Activated gamma-delta T cell treated with Interleukin-2 at 50 U/mL for 16 hours (primary cell): ENCODE data around the gene TSPYL4.

Experiments used
- DNase-seq: peaks from one replicate; pipeline ENCODE4 v3.0.0-alpha.2; 2020

Gene TSPYL4

GRCh38 chr6:116268589-116269293 is 14.9 kb upstream of the TSPYL4 start:
- DNase-seq, result no peak

- DNase-seq, result no peak
Observed at GRCh38 chr6:116267836-116268588, 14.1 kb upstream of the TSPYL4 start.

- no peak for DNase-seq
Observed at GRCh38 chr6:116266803-116267202, 12.9 kb upstream of the TSPYL4 start.

DNA sequence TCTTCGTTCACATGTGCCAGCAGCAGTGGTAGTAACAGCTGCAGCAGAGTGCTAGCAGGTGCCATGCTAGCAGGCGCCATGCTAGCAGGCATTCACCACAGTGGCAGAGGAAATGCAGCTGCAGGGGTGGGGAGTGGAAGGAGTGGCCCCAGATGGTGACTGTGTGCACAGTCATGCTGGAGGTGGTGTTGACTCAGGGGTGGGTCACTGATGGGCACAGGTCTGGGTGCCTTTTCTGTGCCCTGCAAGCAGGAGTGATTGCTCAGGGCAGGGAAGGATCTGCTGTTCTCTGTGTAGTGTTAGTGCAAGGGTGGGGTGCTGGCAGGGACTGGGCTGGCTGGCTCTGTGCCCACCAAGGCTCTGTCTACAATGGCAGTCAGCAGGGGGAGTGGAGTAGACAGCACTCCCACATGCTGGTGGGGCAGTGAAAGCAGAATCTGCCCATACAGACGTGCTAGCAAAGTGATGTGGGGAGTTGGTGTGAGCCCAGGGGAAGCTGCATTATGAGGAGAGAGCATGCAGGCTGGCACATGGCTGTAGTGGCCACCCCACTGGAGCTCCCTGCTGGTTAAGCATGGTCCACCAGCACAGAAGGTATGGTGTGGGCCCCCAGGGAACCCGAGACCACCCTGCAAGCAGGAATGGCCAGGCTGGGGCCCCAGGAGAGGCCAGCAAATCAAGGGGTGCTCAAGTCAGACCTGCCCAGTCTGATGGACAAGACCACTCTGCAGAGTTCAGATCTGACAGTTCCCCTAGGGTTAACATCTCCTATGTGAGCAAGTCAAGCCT is 11.4 kb upstream of the TSPYL4 start:
- no peak for DNase-seq

DNA sequence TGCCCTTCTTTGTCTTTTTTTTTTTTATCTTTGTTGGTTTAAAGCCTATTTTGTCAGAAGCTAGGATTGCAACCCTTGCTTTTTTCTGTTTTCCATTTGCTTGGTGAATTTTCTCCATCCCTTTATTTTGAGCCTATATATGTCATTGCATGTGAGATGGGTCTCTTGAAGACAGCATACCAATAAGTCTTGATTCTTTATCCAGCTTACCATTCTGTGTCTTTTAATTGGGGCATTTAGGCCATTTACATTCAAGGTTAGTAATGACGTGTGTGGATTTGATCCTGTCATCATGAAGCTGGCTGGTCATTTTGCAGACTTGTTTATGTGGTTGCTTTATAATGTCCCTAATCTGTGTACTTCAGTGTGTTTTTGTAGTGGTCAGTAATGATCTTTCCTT is 9.5 kb upstream of the TSPYL4 start:
- DNase-seq, result no peak

- DNase-seq, result no peak
Observed at GRCh38 chr6:116258520-116258919, 4.6 kb upstream of the TSPYL4 start.

- no peak for DNase-seq
Observed at GRCh38 chr6:116256694-116257093, 2.8 kb upstream of the TSPYL4 start.

DNA sequence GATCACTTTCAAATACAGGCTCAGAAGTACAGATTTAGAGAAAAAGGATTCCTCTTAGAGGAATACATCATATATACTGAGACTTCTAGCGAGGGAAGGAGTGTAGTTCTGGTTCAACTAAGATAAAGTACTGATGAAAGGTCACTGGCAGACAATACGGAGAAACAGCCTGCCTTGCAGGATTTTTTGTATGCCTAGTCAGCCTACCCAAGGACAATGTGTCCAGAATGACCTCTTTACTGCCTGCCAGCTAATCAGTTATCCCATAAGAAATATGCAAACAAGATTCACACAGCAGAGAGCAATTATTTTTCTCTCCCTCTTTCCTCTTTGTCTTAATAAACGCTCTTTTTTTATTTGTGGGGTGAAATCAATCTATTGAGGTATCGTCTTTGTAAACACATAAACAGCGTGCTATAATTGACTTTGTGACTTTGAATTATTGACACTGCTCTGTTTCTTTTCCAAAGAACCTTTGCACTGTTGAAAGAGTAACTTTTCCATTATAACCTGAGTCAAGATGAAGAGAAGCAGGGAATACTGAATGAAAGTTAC is 1.4 kb upstream of the TSPYL4 start:
- DNase-seq, result no peak

DNA sequence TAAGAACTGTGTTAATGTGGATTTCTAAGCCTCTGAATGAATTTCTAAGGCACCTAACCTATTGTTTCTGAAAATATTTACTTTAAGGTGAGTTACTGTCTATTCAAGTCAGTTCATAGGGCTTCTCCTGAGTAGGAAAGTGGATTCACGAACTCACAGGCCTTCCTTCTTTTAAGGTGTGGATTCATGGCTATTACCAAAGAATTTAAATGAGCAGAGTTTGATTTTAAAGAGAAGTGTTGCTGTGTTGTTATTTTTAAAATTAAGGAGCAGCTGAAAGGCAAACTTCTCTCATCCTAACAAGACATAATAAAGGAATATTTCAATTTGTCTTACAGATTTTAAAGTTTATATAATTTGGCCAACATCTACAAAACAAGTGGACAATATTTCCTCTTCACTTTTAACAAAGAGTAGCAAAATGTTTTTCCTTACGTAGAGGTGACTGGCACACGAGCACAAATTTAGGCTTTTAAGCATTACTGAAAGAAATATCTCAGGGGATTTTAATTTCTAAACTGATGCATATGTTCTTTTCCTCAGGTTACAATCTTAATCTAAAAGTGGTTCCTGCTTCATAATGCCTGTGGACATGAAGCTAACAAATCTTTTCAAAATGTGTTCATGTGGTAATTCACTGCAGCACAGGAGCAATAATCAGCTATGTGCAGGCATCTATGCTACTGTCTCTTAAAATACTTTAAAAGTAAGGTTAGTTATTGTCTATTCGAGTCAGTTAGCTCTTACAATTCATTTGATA is 602 bp upstream of the TSPYL4 start:
- DNase-seq, result no peak

DNA sequence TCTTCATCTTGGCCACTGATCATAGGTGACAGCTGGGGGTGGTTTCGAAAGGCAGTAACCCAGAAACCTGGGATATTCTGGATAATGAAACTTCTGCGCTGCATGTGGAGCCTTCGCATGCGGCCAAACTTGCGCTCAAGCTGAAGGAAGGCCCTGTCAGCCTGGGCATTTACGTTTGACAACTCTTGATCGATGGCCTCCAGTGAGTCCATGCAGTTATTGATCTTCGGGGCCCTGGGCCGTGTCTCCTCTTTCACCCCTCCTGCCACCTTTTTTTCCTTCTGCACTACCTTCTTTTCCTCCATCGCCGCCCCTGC is 729 bp downstream of the TSPYL4 start:
- DNase-seq, result no peak

DNA sequence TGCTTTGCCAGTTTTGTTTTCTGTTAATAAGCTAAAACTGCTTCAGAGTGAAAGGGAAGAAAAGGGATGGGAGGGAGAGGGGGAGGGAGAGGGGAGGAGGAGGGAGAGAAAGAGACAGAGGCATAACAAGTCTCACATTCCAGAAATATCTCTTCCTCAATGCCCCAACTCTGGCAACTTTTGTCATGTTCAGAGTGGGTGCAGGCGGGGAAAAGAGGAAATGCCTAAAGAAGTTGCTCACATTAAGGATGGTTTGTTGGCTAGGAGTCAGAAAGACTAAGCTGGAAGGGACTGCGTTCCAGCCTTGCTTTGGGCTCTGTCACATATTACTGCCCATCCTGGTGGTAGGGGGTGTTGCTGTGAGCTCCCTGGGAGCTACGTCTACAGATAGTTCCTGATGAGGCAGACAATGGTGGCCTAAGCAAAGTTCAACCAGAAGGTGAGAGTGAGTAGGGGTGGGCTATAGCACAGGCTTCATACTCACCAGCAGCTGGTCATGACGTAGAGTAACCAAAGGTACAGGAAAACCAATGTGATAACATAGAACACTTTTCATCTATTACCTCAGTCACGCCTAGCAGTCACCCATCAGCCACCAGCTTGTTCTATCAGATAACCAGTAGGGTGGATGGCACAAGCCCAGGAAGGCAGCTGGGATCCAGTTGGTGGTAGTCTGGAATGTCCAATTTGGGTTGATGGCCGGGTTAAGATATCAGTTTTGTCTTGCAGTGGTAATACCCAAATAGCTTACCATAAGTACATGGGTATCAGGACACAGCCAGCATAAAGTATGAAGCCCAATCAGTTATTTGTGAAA is 2.1 kb downstream of the TSPYL4 start:
- DNase-seq, result no peak

GRCh38 chr6:116248577-116248976 is 5.3 kb downstream of the TSPYL4 start:
- no peak for DNase-seq

- DNase-seq, result no peak
Observed at GRCh38 chr6:116247285-116247684, 6.6 kb downstream of the TSPYL4 start.

- DNase-seq, result no peak
Observed at GRCh38 chr6:116246089-116246488, 7.8 kb downstream of the TSPYL4 start.

GRCh38 chr6:116244284-116244683 is 9.6 kb downstream of the TSPYL4 start:
- DNase-seq, result no peak

- no peak for DNase-seq
Observed at GRCh38 chr6:116239856-116240255, 14.0 kb downstream of the TSPYL4 start.

DNA sequence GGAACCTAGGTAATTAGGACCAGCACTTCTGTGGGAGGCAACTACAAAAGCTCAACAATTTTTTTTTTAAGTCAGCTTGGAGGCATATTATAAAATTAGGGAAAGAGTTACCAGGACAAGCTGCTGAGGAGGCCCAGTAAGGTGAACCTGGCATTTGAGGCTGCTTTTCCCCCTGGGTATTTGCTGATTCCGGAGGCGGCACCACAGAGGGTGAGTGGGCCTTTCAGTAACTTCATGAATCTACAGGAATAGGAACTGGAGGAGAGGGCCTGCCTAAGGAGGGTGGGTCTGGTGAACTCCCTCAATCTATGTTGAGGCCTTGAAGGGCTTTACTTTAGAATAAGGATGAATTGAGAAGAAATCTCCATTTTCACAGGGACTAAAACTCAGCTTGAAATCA is 14.6 kb downstream of the TSPYL4 start:
- no peak for DNase-seq

DNA sequence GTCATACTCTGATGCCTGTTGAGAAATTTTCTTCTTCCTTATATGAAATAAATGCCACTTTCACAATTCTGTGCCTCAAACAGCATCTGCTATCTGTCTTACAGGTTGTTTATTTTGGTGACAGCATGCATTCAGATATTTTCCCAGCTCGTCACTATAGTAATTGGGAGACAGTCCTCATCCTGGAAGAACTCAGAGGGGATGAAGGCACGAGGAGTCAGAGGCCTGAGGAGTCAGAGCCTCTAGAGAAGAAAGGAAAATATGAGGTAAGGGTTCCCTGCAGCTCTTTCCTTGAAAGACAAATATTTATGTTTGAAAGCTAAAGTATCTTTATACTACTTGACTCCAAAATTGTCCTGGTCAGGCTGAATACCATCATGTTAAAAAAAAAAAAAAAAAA is 15.8 kb downstream of the TSPYL4 start:
- DNase-seq, result no peak

- DNase-seq, result no peak
Observed at GRCh38 chr6:116234689-116235088, 19.2 kb downstream of the TSPYL4 start.

DNA sequence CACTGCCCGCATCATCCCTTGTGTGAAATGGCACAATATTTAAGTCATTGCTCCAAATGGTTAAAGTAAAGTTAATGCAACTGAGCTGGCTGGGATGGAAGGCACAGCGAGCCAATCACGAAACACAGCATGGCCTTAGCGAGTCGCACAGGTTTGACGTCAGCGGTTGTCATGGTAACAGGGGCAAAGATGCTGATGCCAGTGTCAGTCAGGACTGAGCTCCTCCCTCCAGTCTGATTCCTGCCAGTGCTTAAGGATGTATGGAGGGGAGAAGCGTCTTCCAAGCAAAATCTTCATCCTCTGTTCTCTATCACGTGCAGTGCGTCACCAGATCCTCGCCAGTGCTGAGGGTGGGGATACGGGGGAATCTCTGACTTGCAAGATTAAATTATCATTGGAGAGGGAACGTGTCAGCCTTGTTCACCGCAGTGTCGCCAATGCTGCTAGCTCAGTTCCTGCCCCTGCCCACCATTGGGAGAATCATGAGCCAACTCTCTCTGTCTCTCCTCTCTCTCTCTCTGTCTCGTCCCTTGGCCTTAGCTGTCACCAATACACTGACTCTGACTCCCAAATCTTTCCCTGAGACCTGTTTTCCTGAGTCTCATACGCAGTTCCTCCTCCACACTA is 24.5 kb downstream of the TSPYL4 start:
- no peak for DNase-seq

DNA sequence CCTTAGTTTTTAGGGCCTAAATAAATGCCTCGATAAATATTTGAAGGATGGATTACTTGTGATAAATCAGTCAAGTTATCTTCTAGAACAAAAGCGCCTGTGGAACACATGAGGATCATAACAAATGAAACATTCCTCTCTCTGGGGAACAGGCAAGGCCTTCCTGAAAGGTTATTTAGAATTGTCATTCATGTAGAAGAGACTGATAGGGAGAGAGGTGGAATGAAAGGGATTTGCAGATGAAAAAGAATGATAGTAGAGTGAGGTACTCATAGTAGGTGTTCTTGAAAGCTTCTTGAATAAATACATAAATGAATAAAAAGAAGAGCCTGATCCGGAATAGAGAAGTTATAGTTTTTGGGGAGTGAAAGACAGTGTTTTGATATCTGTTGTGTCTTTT is 30.5 kb downstream of the TSPYL4 start:
- no peak for DNase-seq

- no peak for DNase-seq
Observed at GRCh38 chr6:116221911-116222310, 32.0 kb downstream of the TSPYL4 start.
